ENCODE results near the gene PSMD4.
"Not testable (repeated sequence)": the region's sequence is repeated elsewhere in the genome, so short reads cannot be mapped to it uniquely, and the experiment has no call there.

PSMD4 gene

DNA sequence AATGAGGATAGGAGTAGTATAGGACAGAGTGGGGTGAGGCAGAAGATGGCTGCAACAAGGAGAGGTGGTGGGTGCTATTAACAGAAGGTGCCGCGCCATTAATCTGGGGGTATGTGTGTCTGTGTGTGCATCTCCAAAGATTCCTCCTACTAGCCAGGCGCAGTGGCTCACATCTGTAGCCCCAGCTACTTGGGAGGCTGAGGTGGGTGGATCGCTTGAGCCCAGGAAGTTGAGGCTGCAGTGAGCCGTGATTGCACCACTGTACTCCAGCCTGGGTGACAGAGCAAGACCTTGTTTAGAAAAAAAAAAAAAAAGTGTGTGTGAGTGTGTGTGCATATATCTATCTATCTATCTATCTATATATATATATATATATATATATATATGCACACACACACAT is 20.8 kb downstream of the PSMD4 start:
- not testable (repeated sequence) for DNase-seq

DNA sequence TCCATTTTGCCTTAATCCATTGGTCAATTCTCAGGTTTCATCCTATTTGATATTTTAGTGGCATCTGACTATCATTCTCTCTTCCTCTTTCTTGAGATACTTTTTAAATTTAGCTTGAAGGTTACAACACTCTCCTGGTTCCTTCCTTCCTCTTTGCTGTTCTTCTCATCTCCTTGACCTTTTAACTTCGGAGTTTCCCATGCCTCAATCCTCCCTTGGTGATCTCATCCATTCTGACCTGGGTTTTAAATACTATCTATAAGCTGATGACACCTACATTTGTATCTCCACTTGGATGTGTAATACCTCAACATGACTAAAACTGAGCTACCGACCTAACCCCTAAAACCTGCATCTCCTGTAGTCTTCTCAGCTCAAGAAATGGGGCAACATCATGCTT is 22.7 kb downstream of the PSMD4 start:
- DNase-seq = no peak

- DNase-seq = peak; percentile 96
These were observed 26.9 kb downstream of the PSMD4 start for GRCh38 chr1:151281225-151281968.

DNA sequence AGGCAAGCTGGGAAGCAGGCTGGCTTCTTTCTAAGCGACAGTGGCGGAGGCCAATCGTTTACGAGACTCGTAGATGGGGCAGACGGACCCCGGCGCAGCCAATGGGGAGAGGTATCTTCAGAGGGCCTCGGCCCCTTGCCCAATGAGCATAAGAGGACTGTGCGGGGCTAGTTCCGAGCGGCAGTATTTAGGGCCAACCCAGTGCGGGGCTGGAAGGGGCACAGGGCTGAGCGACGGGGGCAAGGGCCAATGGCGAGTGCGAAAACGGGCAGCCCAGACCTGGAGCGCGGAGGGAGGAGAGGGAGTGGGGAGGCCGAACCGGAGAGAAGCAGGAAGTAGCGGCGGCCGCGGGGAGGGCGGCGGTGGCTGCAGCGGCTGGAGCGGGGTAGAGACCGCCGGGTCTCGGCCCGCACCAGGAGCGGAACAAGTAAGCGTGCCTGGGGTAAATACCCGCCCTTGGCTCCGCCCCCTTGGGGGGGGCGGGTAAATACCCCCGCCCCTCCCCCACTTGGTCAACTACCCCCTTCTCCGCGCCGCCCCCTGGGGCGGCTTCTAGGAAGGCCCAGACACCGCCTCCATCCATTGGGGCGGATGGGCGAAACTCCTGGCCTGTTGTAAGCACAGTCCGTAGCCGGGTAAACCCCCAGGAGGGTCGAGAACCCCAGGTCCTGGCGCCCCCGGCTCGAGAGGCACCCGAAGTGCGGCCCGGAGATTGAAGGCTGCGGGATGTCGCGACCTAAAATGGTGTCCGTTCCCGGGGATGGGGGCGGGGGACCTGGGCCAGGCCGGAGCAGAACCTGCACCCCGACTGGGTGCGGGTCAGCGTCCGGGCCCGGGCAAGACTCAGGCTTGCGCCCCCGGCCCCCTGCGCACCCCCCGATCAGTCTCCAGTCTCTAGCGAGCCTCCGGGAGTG is 27.7 kb downstream of the PSMD4 start, which contains the start of gene ZNF687:
TSS of gene ZNF687 (plus strand) at position 331 of the 914 bp plus-strand sequence. CDS start 3,993 bp downstream, outside the sequence.
- DNase-seq = peak; percentile 99

- peak; percentile 21 for DNase-seq
These were observed 28.6 kb downstream of the PSMD4 start for GRCh38 chr1:151282883-151283725.

DNA sequence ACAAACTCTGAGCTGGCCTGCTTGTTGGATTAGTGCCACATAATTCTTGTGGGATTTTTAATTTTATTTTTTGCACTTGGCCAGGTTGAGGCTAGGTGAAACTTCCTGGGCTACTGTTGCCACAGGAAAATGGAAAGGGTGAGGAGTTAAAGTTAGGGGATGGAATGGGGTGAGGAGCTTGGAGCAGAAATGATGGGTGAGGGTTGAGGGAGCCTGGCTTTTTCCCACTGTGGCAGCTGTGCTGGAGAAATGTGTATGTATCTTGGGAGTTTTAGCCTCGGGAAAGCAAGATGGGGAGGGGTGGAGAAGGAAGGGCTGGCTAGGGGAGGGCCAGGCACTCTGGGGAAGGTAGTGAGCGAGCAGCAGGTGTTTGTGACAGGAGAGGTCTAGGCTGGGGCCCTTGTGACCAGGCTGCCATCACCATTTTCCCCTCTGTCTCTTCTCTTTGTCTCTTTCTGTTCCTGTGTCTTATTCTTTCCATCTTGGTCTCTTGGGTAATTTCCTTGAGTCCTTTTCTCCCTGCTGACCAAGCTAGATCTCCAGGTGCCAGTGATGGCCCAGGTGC is 29.6 kb downstream of the PSMD4 start:
- DNase-seq = no peak

- no peak for DNase-seq
These were observed 32.2 kb downstream of the PSMD4 start for GRCh38 chr1:151286619-151287340.

GRCh38 chr1:151287341-151287699 is 32.8 kb downstream of the PSMD4 start:
- no peak for DNase-seq

DNA sequence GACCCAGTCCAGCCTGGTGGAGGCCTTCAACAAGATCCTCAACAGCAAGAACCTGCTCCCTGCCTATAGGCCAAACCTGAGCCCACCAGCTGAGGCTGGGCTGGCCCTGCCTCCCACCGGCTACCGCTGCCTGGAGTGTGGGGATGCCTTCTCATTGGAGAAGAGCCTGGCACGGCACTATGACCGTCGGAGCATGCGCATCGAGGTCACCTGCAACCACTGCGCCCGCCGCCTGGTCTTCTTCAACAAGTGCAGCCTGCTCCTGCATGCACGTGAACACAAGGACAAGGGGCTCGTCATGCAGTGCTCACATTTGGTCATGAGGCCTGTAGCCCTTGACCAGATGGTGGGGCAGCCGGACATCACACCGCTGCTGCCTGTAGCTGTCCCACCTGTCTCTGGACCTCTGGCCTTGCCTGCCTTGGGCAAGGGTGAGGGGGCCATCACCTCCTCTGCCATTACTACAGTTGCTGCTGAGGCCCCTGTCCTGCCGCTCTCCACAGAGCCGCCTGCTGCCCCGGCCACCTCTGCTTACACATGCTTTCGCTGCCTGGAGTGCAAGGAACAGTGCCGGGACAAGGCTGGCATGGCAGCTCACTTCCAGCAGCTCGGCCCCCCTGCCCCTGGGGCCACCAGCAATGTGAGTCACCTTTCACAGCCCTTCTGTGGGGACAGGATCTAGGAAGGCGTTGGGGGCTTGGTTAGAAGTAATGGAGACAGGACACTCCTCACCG is 33.4 kb downstream of the PSMD4 start:
- DNase-seq = no peak

DNA sequence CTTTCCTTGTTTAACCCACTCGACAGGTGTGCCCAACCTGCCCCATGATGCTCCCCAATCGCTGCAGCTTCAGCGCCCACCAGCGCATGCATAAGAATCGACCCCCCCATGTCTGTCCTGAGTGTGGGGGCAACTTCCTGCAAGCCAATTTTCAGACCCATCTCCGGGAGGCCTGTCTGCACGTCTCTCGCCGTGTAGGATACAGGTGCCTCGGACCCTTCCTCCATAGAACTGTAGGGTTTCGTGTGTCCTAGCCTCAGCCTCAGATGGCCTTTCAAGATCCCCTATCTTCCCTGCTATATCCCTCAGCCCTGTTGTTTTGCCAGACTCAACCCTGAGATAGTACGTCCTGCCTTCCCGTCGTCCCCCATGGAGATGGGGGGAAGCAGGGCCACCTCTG is 34.0 kb downstream of the PSMD4 start:
- no peak for DNase-seq

DNA sequence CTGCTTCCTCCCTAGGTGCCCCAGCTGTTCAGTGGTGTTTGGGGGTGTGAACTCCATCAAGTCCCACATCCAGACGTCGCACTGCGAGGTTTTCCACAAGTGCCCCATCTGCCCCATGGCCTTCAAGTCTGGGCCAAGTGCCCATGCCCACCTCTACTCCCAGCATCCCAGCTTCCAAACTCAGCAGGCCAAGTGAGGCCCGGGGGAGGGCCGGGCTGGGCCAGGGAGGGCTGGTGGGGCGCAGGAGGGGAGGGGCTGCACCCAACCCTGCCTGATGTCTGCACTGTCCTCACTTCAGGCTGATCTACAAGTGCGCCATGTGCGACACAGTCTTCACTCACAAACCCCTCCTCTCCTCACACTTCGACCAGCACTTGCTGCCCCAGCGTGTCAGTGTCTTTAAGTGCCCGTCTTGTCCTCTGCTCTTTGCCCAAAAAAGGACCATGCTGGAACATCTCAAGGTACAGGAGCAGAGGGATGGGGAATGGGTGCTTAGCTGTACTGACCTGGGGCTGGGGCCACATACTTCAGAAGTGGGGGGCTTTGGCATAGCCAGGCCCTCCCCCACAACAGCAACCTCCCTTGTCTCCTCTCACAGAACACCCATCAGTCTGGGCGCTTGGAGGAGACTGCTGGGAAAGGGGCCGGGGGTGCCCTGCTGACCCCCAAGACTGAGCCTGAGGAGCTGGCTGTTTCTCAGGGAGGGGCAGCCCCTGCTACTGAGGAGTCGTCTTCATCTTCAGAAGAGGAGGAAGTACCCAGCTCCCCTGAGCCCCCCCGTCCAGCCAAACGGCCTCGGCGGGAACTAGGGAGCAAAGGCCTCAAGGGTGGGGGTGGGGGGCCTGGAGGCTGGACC is 34.8 kb downstream of the PSMD4 start:
- DNase-seq = no peak

DNA sequence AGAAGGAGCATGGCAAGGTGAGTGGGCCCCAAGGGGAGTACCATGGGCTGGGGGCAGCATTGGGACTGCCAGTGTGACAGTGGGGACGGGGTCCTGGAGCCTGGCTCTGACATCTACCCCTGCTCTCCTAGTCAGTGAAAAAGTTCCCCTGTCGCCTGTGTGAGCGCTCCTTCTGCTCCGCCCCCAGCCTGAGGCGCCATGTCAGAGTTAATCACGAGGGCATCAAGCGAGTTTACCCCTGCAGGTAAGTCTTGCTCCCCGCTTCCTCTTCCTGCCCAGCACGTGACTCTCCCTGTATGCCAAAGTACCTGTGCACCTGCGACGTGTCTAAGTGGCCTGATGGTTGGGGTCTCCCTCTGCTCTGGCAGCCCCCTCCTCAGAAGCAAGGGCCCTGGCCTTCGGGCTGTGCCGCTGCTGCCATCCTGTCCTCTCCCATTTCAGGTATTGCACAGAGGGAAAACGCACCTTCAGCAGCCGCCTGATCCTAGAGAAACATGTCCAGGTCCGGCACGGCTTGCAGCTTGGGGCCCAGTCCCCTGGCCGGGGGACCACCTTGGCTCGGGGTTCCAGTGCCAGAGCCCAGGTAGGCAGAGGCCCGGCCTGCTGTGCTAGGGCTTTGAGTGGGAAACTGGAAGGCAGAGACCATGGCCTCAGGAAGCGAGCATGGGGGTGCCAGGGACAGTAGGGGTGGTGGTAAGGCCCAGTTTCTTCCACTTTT is 35.6 kb downstream of the PSMD4 start:
- no peak for DNase-seq

GRCh38 chr1:151290709-151291303 is 36.3 kb downstream of the PSMD4 start:
- no peak for DNase-seq

- no peak for DNase-seq
These were observed 37.9 kb downstream of the PSMD4 start for GRCh38 chr1:151292207-151293030.

GRCh38 chr1:151293093-151293492 is 38.6 kb downstream of the PSMD4 start:
- DNase-seq = no peak

GRCh38 chr1:151294742-151295462 is 40.4 kb downstream of the PSMD4 start:
- DNase-seq = no peak

- no peak for DNase-seq
These were observed 55.3 kb downstream of the PSMD4 start for GRCh38 chr1:151309811-151310323.
